Measurements from ENCODE around the gene MYO1H.

Gene MYO1H

DNA sequence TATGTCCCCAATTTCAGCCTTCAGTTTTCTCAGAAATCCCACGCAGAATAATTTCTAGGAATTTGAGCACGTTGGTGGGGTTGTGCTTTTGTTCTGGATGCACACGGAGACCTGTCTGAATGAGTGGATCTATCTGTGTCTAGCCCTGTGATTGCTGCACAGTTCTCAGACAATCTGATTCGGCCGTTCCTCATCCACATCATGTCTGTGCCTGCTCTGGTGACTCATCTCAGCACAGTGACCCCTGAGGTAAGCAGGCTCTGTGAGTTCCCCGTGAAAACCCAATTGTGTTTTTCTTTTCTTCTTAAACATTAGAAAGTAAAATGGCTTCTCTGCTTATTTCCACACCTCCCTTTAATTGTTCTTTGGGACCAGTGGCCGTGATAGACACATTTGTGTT, 150.0 kb downstream of the MYO1H start:
- in situ Hi-C loops (cut with HindIII; ENCODE audit: low pct_ligation_motif_present, low pct_unique_long_range_greater_than_20kb, low sequenced_read_pairs) = no loop called here
- DNase-seq = no peak

Measured in ACHN (cell line).